ENCODE data around the gene SRSF4.
A peak's percentile ranks its signal among the peaks of the same experiment; 100 is the strongest.

SRSF4 gene

GRCh38 chr1:29200906-29201594 is 19.4 kb upstream of the SRSF4 start:
- no peak overlapping the region; the same call in 1 of the 2 replicates for H3K27ac ChIP-seq (ENCODE audit: low read depth, low read length)
- peaks cover 50% of the 10 kb centered on the region for H3K36me3 ChIP-seq (ENCODE audit: insufficient read depth, low read length)
- H3K9ac ChIP-seq (ENCODE audit: low read depth, low read length) = no peak overlapping the region
- no peaks in the 10 kb centered on the region for H3K9me3 ChIP-seq (ENCODE audit: insufficient read depth, low read depth, low read length)
- whole genome bisulfite sequencing = 95% methylated on average over 5 of the region's 5 CpGs
- H3K4me1 ChIP-seq (ENCODE audit: insufficient read depth, low read length) = peaks cover 13% of the 10 kb centered on the region; the same call in 1 of the 2 replicates
- no peaks in the 10 kb centered on the region for H3K27me3 ChIP-seq (ENCODE audit: insufficient read depth, low read length)
- H3K4me3 ChIP-seq (ENCODE audit: low read length) = no peak overlapping the region

GRCh38 chr1:29197993-29198392 is 16.3 kb upstream of the SRSF4 start:
- peaks cover 13% of the 10 kb centered on the region; the same call in 1 of the 2 replicates for H3K4me1 ChIP-seq (ENCODE audit: insufficient read depth, low read length)
- H3K4me3 ChIP-seq (ENCODE audit: low read length) = no peak overlapping the region
- 85% methylated on average over 12 of the region's 12 CpGs for WGBS
- H3K9me3 ChIP-seq (ENCODE audit: insufficient read depth, low read depth, low read length) = no peaks in the 10 kb centered on the region
- no peaks in the 10 kb centered on the region for H3K27me3 ChIP-seq (ENCODE audit: insufficient read depth, low read length)
- H3K36me3 ChIP-seq (ENCODE audit: insufficient read depth, low read length) = peaks cover 60% of the 10 kb centered on the region
- no peak overlapping the region for H3K27ac ChIP-seq (ENCODE audit: low read depth, low read length)
- H3K9ac ChIP-seq (ENCODE audit: low read depth, low read length) = no peak overlapping the region

GRCh38 chr1:29197590-29197924 is 15.9 kb upstream of the SRSF4 start:
- Histone ChIP-seq H3K4me3 (ENCODE audit: low read length) (no peak overlapping the region), H3K9me3 (ENCODE audit: insufficient read depth, low read depth, low read length) (no peaks in the 10 kb centered on the region), H3K27me3 (ENCODE audit: insufficient read depth, low read length) (no peaks in the 10 kb centered on the region), H3K4me1 (ENCODE audit: insufficient read depth, low read length) (peaks cover 11% of the 10 kb centered on the region; the same call in 1 of the 2 replicates), H3K27ac (ENCODE audit: low read depth, low read length) (no peak overlapping the region), H3K9ac (ENCODE audit: low read depth, low read length) (no peak overlapping the region), H3K36me3 (ENCODE audit: insufficient read depth, low read length) (peaks cover 61% of the 10 kb centered on the region)
- whole genome bisulfite sequencing = 91% methylated on average over 2 of the region's 2 CpGs

- 88% methylated on average over 7 of the region's 7 CpGs for WGBS
Measured at GRCh38 chr1:29196863-29197589, 15.3 kb upstream of the SRSF4 start.

GRCh38 chr1:29195881-29196291 is 14.2 kb upstream of the SRSF4 start:
- Histone ChIP-seq H3K36me3 (ENCODE audit: insufficient read depth, low read length) (peaks cover 48% of the 10 kb centered on the region), H3K27me3 (ENCODE audit: insufficient read depth, low read length) (no peaks in the 10 kb centered on the region), H3K9ac (ENCODE audit: low read depth, low read length) (no peak overlapping the region), H3K4me1 (ENCODE audit: insufficient read depth, low read length) (no peaks in the 10 kb centered on the region), H3K9me3 (ENCODE audit: insufficient read depth, low read depth, low read length) (no peaks in the 10 kb centered on the region), H3K27ac (ENCODE audit: low read depth, low read length) (no peak overlapping the region), H3K4me3 (ENCODE audit: low read length) (no peak overlapping the region)
- 94% methylated on average over 8 of the region's 8 CpGs for WGBS

More at GRCh38 chr1:29196863-29197589, 15.3 kb upstream of the SRSF4 start:
- Histone ChIP-seq H3K4me3 (ENCODE audit: low read length) (no peak overlapping the region), H3K4me1 (ENCODE audit: insufficient read depth, low read length) (peaks cover 6% of the 10 kb centered on the region; the same call in 1 of the 2 replicates), H3K27ac (ENCODE audit: low read depth, low read length) (no peak overlapping the region), H3K9ac (ENCODE audit: low read depth, low read length) (no peak overlapping the region), H3K9me3 (ENCODE audit: insufficient read depth, low read depth, low read length) (no peaks in the 10 kb centered on the region), H3K36me3 (ENCODE audit: insufficient read depth, low read length) (peaks cover 59% of the 10 kb centered on the region), H3K27me3 (ENCODE audit: insufficient read depth, low read length) (no peaks in the 10 kb centered on the region)

GRCh38 chr1:29193879-29194455 is 12.3 kb upstream of the SRSF4 start:
- H3K27me3 ChIP-seq (ENCODE audit: insufficient read depth, low read length) = no peaks in the 10 kb centered on the region
- H3K9ac ChIP-seq (ENCODE audit: low read depth, low read length) = no peak overlapping the region
- no peaks in the 10 kb centered on the region for H3K9me3 ChIP-seq (ENCODE audit: insufficient read depth, low read depth, low read length)
- peaks cover 5% of the 10 kb centered on the region; the same call in 1 of the 2 replicates for H3K4me1 ChIP-seq (ENCODE audit: insufficient read depth, low read length)
- no peak overlapping the region for H3K27ac ChIP-seq (ENCODE audit: low read depth, low read length)
- 94% methylated on average over 8 of the region's 8 CpGs for WGBS
- no peak overlapping the region for H3K4me3 ChIP-seq (ENCODE audit: low read length)
- peaks cover 33% of the 10 kb centered on the region for H3K36me3 ChIP-seq (ENCODE audit: insufficient read depth, low read length)

GRCh38 chr1:29190718-29191117 is 9.0 kb upstream of the SRSF4 start:
- Histone ChIP-seq H3K4me1 (ENCODE audit: insufficient read depth, low read length) (peaks cover 16% of the 10 kb centered on the region), H3K9ac (ENCODE audit: low read depth, low read length) (no peak overlapping the region), H3K36me3 (ENCODE audit: insufficient read depth, low read length) (peaks cover 21% of the 10 kb centered on the region), H3K9me3 (ENCODE audit: insufficient read depth, low read depth, low read length) (no peaks in the 10 kb centered on the region), H3K27me3 (ENCODE audit: insufficient read depth, low read length) (no peaks in the 10 kb centered on the region), H3K4me3 (ENCODE audit: low read length) (no peak overlapping the region), H3K27ac (ENCODE audit: low read depth, low read length) (no peak overlapping the region)
- 98% methylated on average over 6 of the region's 6 CpGs for WGBS

GRCh38 chr1:29186707-29187106 is 5.0 kb upstream of the SRSF4 start:
- Histone ChIP-seq H3K9me3 (ENCODE audit: insufficient read depth, low read depth, low read length) (no peaks in the 10 kb centered on the region), H3K4me3 (ENCODE audit: low read length) (no peak overlapping the region), H3K9ac (ENCODE audit: low read depth, low read length) (no peak overlapping the region), H3K27ac (ENCODE audit: low read depth, low read length) (peak overlapping the region; percentile 91), H3K27me3 (ENCODE audit: insufficient read depth, low read length) (no peaks in the 10 kb centered on the region), H3K36me3 (ENCODE audit: insufficient read depth, low read length) (no peaks in the 10 kb centered on the region), H3K4me1 (ENCODE audit: insufficient read depth, low read length) (peaks cover 20% of the 10 kb centered on the region)
- 23% methylated on average over 1 of the region's 1 CpG for WGBS

GRCh38 chr1:29186252-29186651 is 4.6 kb upstream of the SRSF4 start:
- no peak overlapping the region for H3K4me3 ChIP-seq (ENCODE audit: low read length)
- no peaks in the 10 kb centered on the region for H3K27me3 ChIP-seq (ENCODE audit: insufficient read depth, low read length)
- H3K36me3 ChIP-seq (ENCODE audit: insufficient read depth, low read length) = no peaks in the 10 kb centered on the region
- H3K9ac ChIP-seq (ENCODE audit: low read depth, low read length) = no peak overlapping the region
- WGBS = 72% methylated on average over 3 of the region's 3 CpGs
- peak overlapping the region; percentile 91 for H3K27ac ChIP-seq (ENCODE audit: low read depth, low read length)
- H3K9me3 ChIP-seq (ENCODE audit: insufficient read depth, low read depth, low read length) = no peaks in the 10 kb centered on the region
- peaks cover 20% of the 10 kb centered on the region for H3K4me1 ChIP-seq (ENCODE audit: insufficient read depth, low read length)

GRCh38 chr1:29183287-29183686 is 1.6 kb upstream of the SRSF4 start:
- H3K9ac ChIP-seq (ENCODE audit: low read depth, low read length) = no peak overlapping the region
- H3K27me3 ChIP-seq (ENCODE audit: insufficient read depth, low read length) = no peaks in the 10 kb centered on the region
- no peak overlapping the region for H3K27ac ChIP-seq (ENCODE audit: low read depth, low read length)
- no peak overlapping the region for H3K4me3 ChIP-seq (ENCODE audit: low read length)
- H3K36me3 ChIP-seq (ENCODE audit: insufficient read depth, low read length) = peaks cover 16% of the 10 kb centered on the region
- no CpG with 5 or more reads among the region's 1 CpG for WGBS
- no peaks in the 10 kb centered on the region for H3K9me3 ChIP-seq (ENCODE audit: insufficient read depth, low read depth, low read length)
- peaks cover 31% of the 10 kb centered on the region for H3K4me1 ChIP-seq (ENCODE audit: insufficient read depth, low read length)
